Neural cell (in vitro differentiated cells): ENCODE data around the gene SMIM43. TPM values are rescaled to one million over a fixed set of nuclear protein-coding genes. Genes with fewer than 3 reads are reported as not detected.

ENCODE experiments used
- H2AFZ ChIP-seq: fragments of 200-600, 300-800 bp; sonication (generic), shearing (Covaris generic); 2 replicates; pipeline ENCODE4 v1.6.0; 2014; ENCODE audit warnings: low read depth, mild to moderate bottlenecking, antibody characterized with exemption, low read length, moderate library complexity
- H3F3A ChIP-seq: fragments of 200-600 bp; shearing (Covaris generic); 2 replicates; pipeline ENCODE4 v1.6.1; 2016; ENCODE audit warnings: mild to moderate bottlenecking, moderate library complexity, mixed read lengths, antibody characterized with exemption, low read length; ENCODE audit not compliant: insufficient read depth, poor library complexity, severe bottlenecking
- H3K27ac ChIP-seq: fragments of 200-600, 300-800 bp; sonication (generic), shearing (Covaris generic); 2 replicates; pipeline ENCODE4 v1.5.1; 2014; ENCODE audit warnings: mild to moderate bottlenecking, low read length, moderate library complexity
- H3K27me3 ChIP-seq: fragments of 300-800, 200-600 bp; sonication (generic), shearing (Covaris generic); 2 replicates; pipeline ENCODE4 v1.6.0; 2014; ENCODE audit warnings: mild to moderate bottlenecking, low read depth, low read length, moderate library complexity; ENCODE audit not compliant: insufficient read depth
- H3K36me3 ChIP-seq: fragments of 300-800, 200-600 bp; sonication (generic), shearing (Covaris generic); 2 replicates; pipeline ENCODE4 v1.5.1; 2014; ENCODE audit warnings: mild to moderate bottlenecking, antibody characterized with exemption, low read length, moderate library complexity; ENCODE audit not compliant: insufficient read depth
- H3K4me2 ChIP-seq: fragments of 300-800, 200-600 bp; sonication (generic), shearing (Covaris generic); 2 replicates; pipeline ENCODE4 v1.6.0; 2014; ENCODE audit warnings: mild to moderate bottlenecking, low read length
- H3K4me3 ChIP-seq: fragments of 300-800, 200-600 bp; sonication (generic), shearing (Covaris generic); 2 replicates; pipeline ENCODE4 v1.5.1; 2014; ENCODE audit warnings: mild to moderate bottlenecking, low read length, moderate library complexity
- H3K79me2 ChIP-seq: fragments of 200-600 bp; shearing (Covaris generic); replicated peaks from 2 replicates; pipeline ENCODE4 v1.6.0; 2014; ENCODE audit warnings: mild to moderate bottlenecking, low read length, moderate library complexity; ENCODE audit not compliant: insufficient read depth
- H3K9ac ChIP-seq: fragments of 300-800, 200-600 bp; sonication (generic), shearing (Covaris generic); 2 replicates; pipeline ENCODE4 v1.6.1; 2016; ENCODE audit warnings: mild to moderate bottlenecking, low read length, mixed read lengths
- H3K9me2 ChIP-seq: fragments of 200-600 bp; shearing (Covaris generic); 2 replicates; pipeline ENCODE4 v1.6.1; 2016; ENCODE audit warnings: mild to moderate bottlenecking, low read length, mixed read lengths; ENCODE audit not compliant: insufficient read depth
- H3K9me3 ChIP-seq: fragments of 200-600, 300-800 bp; sonication (generic), shearing (Covaris generic); 2 replicates; pipeline ENCODE4 v1.6.1; 2016; ENCODE audit warnings: mild to moderate bottlenecking, mixed run types, low read length, moderate library complexity, mixed read lengths
- H4K20me1 ChIP-seq: fragments of 200-600 bp; shearing (Covaris generic); 2 replicates; pipeline ENCODE4 v1.6.1; 2016; ENCODE audit warnings: mild to moderate bottlenecking, mixed run types; ENCODE audit not compliant: insufficient read depth
- EP300 ChIP-seq: fragments of 450-650 bp; conservative IDR thresholded peaks from 2 replicates; pipeline ENCODE4 v1.6.1; 2014; ENCODE audit warnings: antibody characterized with exemption, mild to moderate bottlenecking, moderate library complexity; ENCODE audit not compliant: poor library complexity, severe bottlenecking
- EZH2 ChIP-seq: fragments of 200-600, 300-800 bp; shearing (Covaris generic), sonication (generic); IDR thresholded peaks from 2 replicates; pipeline ENCODE4 v1.6.1; 2014; ENCODE audit warnings: antibody characterized with exemption, low read length, borderline replicate concordance, mild to moderate bottlenecking; ENCODE audit not compliant: insufficient read depth, poor library complexity, severe bottlenecking
- MXI1 ChIP-seq: fragments of 450-650 bp; conservative IDR thresholded peaks from 2 replicates; pipeline ENCODE4 v1.6.1; 2014; ENCODE audit warnings: antibody characterized with exemption, mild to moderate bottlenecking; ENCODE audit not compliant: poor library complexity, severe bottlenecking
- POLR2AphosphoS5 ChIP-seq: IDR thresholded peaks from 2 replicates; pipeline ENCODE4 v1.6.1; 2012
- RAD21 ChIP-seq: fragments of 450-650 bp; conservative IDR thresholded peaks from 2 replicates; pipeline ENCODE4 v1.6.1; 2014; ENCODE audit warnings: antibody characterized with exemption, mild to moderate bottlenecking, moderate library complexity
- SMC3 ChIP-seq: fragments of 450-650 bp; conservative IDR thresholded peaks from 2 replicates; pipeline ENCODE4 v1.6.1; 2014; ENCODE audit warnings: antibody characterized with exemption, mild to moderate bottlenecking, moderate library complexity; ENCODE audit not compliant: poor library complexity
- TAF1 ChIP-seq: IDR thresholded peaks from 2 replicates; pipeline ENCODE4 v1.6.1; 2012; ENCODE audit warnings: low read depth
- polyA plus RNA-seq: library from polyadenylated mRNA; depleted of rRNA; stranded (reverse); fragments of >200 nt; gene quantifications from 2 replicates; pipeline ENCODE4 v1.2.3, GENCODE V29; 2014
- TF ChIP-seq, protein P1 (sequence below): fragments of 450-650 bp; IDR thresholded peaks from 2 replicates; pipeline ENCODE4 v1.5.1; 2014; ENCODE audit warnings: antibody characterized with exemption, mild to moderate bottlenecking, moderate library complexity; ENCODE audit not compliant: poor library complexity, severe bottlenecking
- TF ChIP-seq, protein P2 (sequence below): IDR thresholded peaks from 2 replicates; pipeline ENCODE4 v1.6.1; 2012; ENCODE audit warnings: borderline replicate concordance

The SMIM43 gene
- polyA plus RNA-seq, 1 donor from 2014 or later, result 0.17 TPM

DNA sequence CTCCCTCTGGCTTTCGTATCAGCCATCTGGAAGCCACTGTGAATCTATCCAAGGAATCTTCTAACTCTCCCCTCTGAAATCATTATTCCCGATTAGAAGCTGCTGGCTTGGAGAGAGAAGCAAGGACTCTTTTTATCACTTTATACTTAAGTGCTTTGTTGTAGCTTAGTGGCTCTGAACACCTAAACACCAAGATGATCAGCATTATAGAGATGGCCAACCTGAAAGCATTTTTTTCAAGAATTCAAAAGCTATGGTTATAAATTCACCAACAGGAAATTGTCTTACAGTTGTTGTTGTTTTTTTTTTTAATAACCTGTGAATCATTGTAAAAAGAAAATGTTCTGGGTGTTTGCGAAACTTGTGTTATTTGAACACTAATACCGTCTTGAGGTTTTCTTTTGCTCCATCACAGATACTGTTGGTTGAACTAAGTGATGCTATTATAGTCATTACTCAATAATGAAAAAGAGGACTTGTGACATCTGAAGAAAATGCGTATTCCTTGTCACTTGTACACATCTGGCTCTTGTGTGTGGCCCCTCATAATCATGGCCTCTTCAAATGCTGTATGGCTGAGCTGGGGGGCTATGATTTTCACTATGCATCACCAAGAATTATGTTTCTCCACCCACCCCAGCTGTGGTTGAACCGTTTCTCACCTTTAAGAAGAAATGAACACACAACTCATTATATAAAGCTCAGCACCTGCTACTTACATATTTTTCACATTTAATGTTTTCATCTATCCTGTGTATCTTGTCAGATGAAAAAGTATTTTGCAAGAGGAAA lies 11.8 kb upstream of the SMIM43 start:
- Histone ChIP-seq H3K36me3 (no peaks in the 10 kb centered on the region), H3K9me2 (no peaks in the 10 kb centered on the region), H4K20me1 (no peaks in the 10 kb centered on the region), H3K4me2 (no peak overlapping the region), H3K27ac (no peak overlapping the region), H3K9ac (no peak overlapping the region), H3K4me3 (no peak overlapping the region), H2AFZ (no peak overlapping the region), H3F3A (no peaks in the 10 kb centered on the region), H3K9me3 (no peaks in the 10 kb centered on the region), H3K79me2 (no peaks in the 10 kb centered on the region), H3K27me3 (no peaks in the 10 kb centered on the region)
- TF ChIP-seq POLR2AphosphoS5 (no peak), EP300 (no peak), RAD21 (no peak), SMC3 (no peak), TAF1 (no peak), MXI1 (no peak), EZH2 (no peak)
- TF ChIP-seq, protein P1, sequence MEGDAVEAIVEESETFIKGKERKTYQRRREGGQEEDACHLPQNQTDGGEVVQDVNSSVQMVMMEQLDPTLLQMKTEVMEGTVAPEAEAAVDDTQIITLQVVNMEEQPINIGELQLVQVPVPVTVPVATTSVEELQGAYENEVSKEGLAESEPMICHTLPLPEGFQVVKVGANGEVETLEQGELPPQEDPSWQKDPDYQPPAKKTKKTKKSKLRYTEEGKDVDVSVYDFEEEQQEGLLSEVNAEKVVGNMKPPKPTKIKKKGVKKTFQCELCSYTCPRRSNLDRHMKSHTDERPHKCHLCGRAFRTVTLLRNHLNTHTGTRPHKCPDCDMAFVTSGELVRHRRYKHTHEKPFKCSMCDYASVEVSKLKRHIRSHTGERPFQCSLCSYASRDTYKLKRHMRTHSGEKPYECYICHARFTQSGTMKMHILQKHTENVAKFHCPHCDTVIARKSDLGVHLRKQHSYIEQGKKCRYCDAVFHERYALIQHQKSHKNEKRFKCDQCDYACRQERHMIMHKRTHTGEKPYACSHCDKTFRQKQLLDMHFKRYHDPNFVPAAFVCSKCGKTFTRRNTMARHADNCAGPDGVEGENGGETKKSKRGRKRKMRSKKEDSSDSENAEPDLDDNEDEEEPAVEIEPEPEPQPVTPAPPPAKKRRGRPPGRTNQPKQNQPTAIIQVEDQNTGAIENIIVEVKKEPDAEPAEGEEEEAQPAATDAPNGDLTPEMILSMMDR, result no peak
- TF ChIP-seq, protein P2, sequence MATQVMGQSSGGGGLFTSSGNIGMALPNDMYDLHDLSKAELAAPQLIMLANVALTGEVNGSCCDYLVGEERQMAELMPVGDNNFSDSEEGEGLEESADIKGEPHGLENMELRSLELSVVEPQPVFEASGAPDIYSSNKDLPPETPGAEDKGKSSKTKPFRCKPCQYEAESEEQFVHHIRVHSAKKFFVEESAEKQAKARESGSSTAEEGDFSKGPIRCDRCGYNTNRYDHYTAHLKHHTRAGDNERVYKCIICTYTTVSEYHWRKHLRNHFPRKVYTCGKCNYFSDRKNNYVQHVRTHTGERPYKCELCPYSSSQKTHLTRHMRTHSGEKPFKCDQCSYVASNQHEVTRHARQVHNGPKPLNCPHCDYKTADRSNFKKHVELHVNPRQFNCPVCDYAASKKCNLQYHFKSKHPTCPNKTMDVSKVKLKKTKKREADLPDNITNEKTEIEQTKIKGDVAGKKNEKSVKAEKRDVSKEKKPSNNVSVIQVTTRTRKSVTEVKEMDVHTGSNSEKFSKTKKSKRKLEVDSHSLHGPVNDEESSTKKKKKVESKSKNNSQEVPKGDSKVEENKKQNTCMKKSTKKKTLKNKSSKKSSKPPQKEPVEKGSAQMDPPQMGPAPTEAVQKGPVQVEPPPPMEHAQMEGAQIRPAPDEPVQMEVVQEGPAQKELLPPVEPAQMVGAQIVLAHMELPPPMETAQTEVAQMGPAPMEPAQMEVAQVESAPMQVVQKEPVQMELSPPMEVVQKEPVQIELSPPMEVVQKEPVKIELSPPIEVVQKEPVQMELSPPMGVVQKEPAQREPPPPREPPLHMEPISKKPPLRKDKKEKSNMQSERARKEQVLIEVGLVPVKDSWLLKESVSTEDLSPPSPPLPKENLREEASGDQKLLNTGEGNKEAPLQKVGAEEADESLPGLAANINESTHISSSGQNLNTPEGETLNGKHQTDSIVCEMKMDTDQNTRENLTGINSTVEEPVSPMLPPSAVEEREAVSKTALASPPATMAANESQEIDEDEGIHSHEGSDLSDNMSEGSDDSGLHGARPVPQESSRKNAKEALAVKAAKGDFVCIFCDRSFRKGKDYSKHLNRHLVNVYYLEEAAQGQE, result no peak

DNA sequence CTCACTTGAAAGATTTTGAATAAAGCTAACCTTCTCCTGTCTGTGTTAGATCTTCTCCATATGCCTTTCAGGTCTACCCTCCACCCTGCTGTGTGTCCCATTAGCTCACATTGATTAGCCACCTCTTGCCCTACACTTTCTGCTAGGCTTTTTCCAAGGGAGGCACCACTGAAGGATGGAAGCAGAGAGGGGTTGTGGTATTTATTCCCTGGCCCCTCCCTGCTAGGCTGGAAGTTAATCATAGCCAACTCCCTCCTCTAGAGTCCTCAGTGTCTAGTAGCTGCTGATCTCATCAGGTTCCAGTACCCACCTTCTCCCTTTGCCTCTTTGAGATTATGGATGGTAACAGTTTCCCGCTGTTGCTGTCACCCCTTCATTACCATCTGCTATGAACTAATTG lies 8.9 kb upstream of the SMIM43 start:
- TF ChIP-seq POLR2AphosphoS5 (no peak), EP300 (no peak), MXI1 (no peak), SMC3 (no peak), TAF1 (no peak), RAD21 (no peak), EZH2 (no peak)
- TF ChIP-seq, protein P2, result no peak
- TF ChIP-seq, protein P1, result no peak
- H4K20me1 ChIP-seq, result no peaks in the 10 kb centered on the region
- no peaks in the 10 kb centered on the region for H3F3A ChIP-seq

More for the DNA sequence above, 8.9 kb upstream of the SMIM43 start:
- Histone ChIP-seq H3K79me2 (no peaks in the 10 kb centered on the region), H3K4me3 (no peak overlapping the region), H2AFZ (no peak overlapping the region), H3K27ac (no peak overlapping the region), H3K9ac (no peak overlapping the region), H3K36me3 (no peaks in the 10 kb centered on the region), H3K27me3 (no peaks in the 10 kb centered on the region), H3K9me2 (no peaks in the 10 kb centered on the region), H3K4me2 (no peak overlapping the region), H3K9me3 (no peaks in the 10 kb centered on the region)
